Type B pancreatic cell (in vitro differentiated cells): ENCODE measurements around the gene ZNF195. TPM values are rescaled to one million over a fixed set of nuclear protein-coding genes. Genes with fewer than 3 reads are reported as not detected.
"Not testable (repeated sequence)": the region's sequence is repeated elsewhere in the genome, so short reads cannot be mapped to it uniquely, and the experiment has no call there.

Experiments
- DNase-seq: peaks from one replicate; pipeline ENCODE4 v3.0.0; 2021; ENCODE audit warnings: mixed read lengths; ENCODE audit not compliant: unreplicated experiment; ENCODE audit errors: extremely low spot score
- H3K27ac Mint-ChIP-seq: 2 replicates; pipeline ENCODE4 v1.8.0; 2021; ENCODE audit warnings: mild to moderate bottlenecking, mixed read lengths
- H3K27me3 Mint-ChIP-seq: 2 replicates; pipeline ENCODE4 v1.8.0; 2021; ENCODE audit warnings: mixed read lengths
- H3K36me3 Mint-ChIP-seq: 2 replicates; pipeline ENCODE4 v1.8.0; 2021; ENCODE audit warnings: mixed read lengths
- H3K4me1 Mint-ChIP-seq: one replicate; pipeline ENCODE4 v1.8.0; 2021; ENCODE audit warnings: mixed read lengths; ENCODE audit not compliant: unreplicated experiment
- H3K4me3 Mint-ChIP-seq: 2 replicates; pipeline ENCODE4 v1.8.0; 2021; ENCODE audit warnings: mild to moderate bottlenecking, mixed read lengths
- H3K9me3 Mint-ChIP-seq: 2 replicates; pipeline ENCODE4 v1.8.0; 2021; ENCODE audit warnings: mixed read lengths
- CTCF ChIP-seq: fragments of 200-600 bp; sonication (generic); conservative IDR thresholded peaks from 2 replicates; pipeline ENCODE4 v1.5.0; 2021; ENCODE audit warnings: antibody characterized with exemption, mild to moderate bottlenecking
- total RNA-seq: library from RNA; stranded (reverse); gene quantifications from 2 replicates; pipeline ENCODE4 v1.2.1, GENCODE V29; 2021; ENCODE audit warnings: low replicate concordance

Gene ZNF195
- total RNA-seq, 1 donor from 2014 or later: 53.4 TPM

- peak; percentile 63 for TF ChIP-seq CTCF
- not testable (repeated sequence) for H3K4me3 Mint-ChIP-seq, H3K27me3 Mint-ChIP-seq, H3K36me3 Mint-ChIP-seq, H3K27ac Mint-ChIP-seq, H3K9me3 Mint-ChIP-seq, H3K4me1 Mint-ChIP-seq, DNase-seq
Measured at GRCh38 chr11:3417047-3417446, 38.1 kb upstream of the ZNF195 start.

- not testable (repeated sequence) for H3K9me3 Mint-ChIP-seq, H3K27ac Mint-ChIP-seq, H3K36me3 Mint-ChIP-seq, H3K4me1 Mint-ChIP-seq, H3K4me3 Mint-ChIP-seq, DNase-seq, H3K27me3 Mint-ChIP-seq
Measured at GRCh38 chr11:3415301-3415700, 36.4 kb upstream of the ZNF195 start.

- not testable (repeated sequence) for H3K27me3 Mint-ChIP-seq, H3K27ac Mint-ChIP-seq
Measured at GRCh38 chr11:3413666-3414065, 34.7 kb upstream of the ZNF195 start.

GRCh38 chr11:3412837-3413236 is 33.9 kb upstream of the ZNF195 start:
- no peak for TF ChIP-seq CTCF
- H3K27ac Mint-ChIP-seq: no peak overlapping the region
- H3K4me1 Mint-ChIP-seq: peaks cover 10% of the 10 kb centered on the region
- H3K4me3 Mint-ChIP-seq: no peak overlapping the region
- no peaks in the 10 kb centered on the region for H3K27me3 Mint-ChIP-seq
- no peak for DNase-seq
- H3K9me3 Mint-ChIP-seq: no peaks in the 10 kb centered on the region
- H3K36me3 Mint-ChIP-seq: no peaks in the 10 kb centered on the region

More at GRCh38 chr11:3413666-3414065, 34.7 kb upstream of the ZNF195 start:
- H3K36me3 Mint-ChIP-seq, H3K9me3 Mint-ChIP-seq, DNase-seq, H3K4me3 Mint-ChIP-seq, H3K4me1 Mint-ChIP-seq: not testable (repeated sequence)

- peak overlapping the region; percentile 34 for H3K27ac Mint-ChIP-seq
- not testable (repeated sequence) for DNase-seq, H3K4me3 Mint-ChIP-seq, H3K27me3 Mint-ChIP-seq, H3K9me3 Mint-ChIP-seq, H3K4me1 Mint-ChIP-seq, H3K36me3 Mint-ChIP-seq
- peak; percentile 87 for TF ChIP-seq CTCF
Measured at GRCh38 chr11:3408722-3409121, 29.8 kb upstream of the ZNF195 start.

- H3K27me3 Mint-ChIP-seq, DNase-seq, H3K9me3 Mint-ChIP-seq, H3K36me3 Mint-ChIP-seq, H3K4me1 Mint-ChIP-seq, H3K27ac Mint-ChIP-seq, H3K4me3 Mint-ChIP-seq: not testable (repeated sequence)
Measured at GRCh38 chr11:3408058-3408605, 29.2 kb upstream of the ZNF195 start.

- H3K27me3 Mint-ChIP-seq, DNase-seq, H3K27ac Mint-ChIP-seq, H3K9me3 Mint-ChIP-seq, H3K4me1 Mint-ChIP-seq, H3K36me3 Mint-ChIP-seq, H3K4me3 Mint-ChIP-seq: not testable (repeated sequence)
Measured at GRCh38 chr11:3406937-3407336, 28.0 kb upstream of the ZNF195 start.

GRCh38 chr11:3406223-3406875 is 27.4 kb upstream of the ZNF195 start:
- not testable (repeated sequence) for H3K4me1 Mint-ChIP-seq, DNase-seq, H3K27me3 Mint-ChIP-seq, H3K4me3 Mint-ChIP-seq, H3K9me3 Mint-ChIP-seq, H3K36me3 Mint-ChIP-seq, H3K27ac Mint-ChIP-seq

- H3K4me3 Mint-ChIP-seq, H3K4me1 Mint-ChIP-seq, DNase-seq, H3K36me3 Mint-ChIP-seq, H3K27ac Mint-ChIP-seq, H3K27me3 Mint-ChIP-seq, H3K9me3 Mint-ChIP-seq: not testable (repeated sequence)
Measured at GRCh38 chr11:3404076-3404925, 25.4 kb upstream of the ZNF195 start.

- not testable (repeated sequence) for H3K36me3 Mint-ChIP-seq, DNase-seq, H3K4me3 Mint-ChIP-seq, H3K4me1 Mint-ChIP-seq, H3K27me3 Mint-ChIP-seq, H3K9me3 Mint-ChIP-seq, H3K27ac Mint-ChIP-seq
Measured at GRCh38 chr11:3402861-3403250, 23.9 kb upstream of the ZNF195 start.
